Glomerular endothelial cell (primary cell): ENCODE measurements around the gene RGN. TPM values are rescaled to one million over a fixed set of nuclear protein-coding genes. Genes with fewer than 3 reads are reported as not detected.
A peak's percentile ranks its signal among the peaks of the same experiment; 100 is the strongest.
"Not testable (repeated sequence)": the region's sequence is repeated elsewhere in the genome, so short reads cannot be mapped to it uniquely, and the experiment has no call there.

ENCODE experiments used
- DNase-seq: peaks from one replicate; pipeline ENCODE4 v3.0.0-alpha.2; 2011; ENCODE audit warnings: low read depth, low spot score; ENCODE audit errors: extremely low read depth
- total RNA-seq: library from RNA; depleted of rRNA; stranded (reverse); fragments of >200 nt; gene quantifications from 2 replicates; pipeline ENCODE4 v1.2.3, GENCODE V29; 2015

The RGN gene
- 0.15 and 0.35 TPM in 2 replicates for total RNA-seq

DNA sequence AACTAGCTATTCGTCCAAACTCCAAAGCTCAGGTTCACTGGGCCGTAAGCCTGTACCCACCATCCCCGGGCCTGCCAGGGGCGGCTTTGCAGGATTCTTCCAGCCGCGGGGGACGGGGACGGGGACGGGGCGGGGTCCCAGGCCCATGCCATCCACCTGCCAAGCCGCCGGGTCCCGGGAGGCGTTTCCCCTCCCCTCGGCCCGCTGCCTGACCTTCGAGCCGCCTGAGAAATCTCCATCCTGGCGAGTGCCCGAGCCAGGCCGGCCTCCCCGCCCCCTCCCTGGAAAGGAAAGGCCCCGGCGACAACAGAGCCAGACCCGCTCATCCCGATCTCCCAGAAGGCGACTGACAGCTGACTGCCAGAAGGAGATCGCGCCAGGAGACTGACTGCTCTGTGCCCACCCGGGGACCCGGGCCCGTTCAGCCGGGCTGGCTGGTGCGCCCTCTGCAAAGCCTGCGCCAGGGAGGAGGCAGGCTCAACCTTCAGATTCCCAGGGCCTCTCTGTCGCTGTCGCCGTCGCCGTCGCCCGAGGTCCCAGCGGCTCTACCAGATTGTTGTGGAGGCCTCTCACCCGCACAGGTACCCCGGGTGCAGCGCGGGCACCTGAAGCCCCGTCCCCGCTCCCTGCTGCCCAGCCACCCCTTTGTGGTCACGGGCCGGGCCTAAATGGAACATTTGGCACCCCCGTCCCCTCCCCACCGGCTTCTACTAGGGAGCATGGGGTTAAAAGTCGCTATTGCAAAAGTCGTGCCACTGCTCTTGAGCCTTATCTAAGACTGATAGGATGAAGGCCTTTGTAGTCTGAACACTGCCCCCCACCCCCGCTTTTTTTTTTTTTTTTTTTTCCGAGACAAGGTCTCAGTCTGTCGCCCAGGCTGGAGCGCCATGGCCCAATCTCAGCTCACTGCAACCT, at the start of gene RGN:
Gene RGN, plus strand, starts transcription at position 315 of the 915 bp plus-strand sequence. CDS start 2,702 bp downstream, outside the sequence.
- no peak for DNase-seq

DNA sequence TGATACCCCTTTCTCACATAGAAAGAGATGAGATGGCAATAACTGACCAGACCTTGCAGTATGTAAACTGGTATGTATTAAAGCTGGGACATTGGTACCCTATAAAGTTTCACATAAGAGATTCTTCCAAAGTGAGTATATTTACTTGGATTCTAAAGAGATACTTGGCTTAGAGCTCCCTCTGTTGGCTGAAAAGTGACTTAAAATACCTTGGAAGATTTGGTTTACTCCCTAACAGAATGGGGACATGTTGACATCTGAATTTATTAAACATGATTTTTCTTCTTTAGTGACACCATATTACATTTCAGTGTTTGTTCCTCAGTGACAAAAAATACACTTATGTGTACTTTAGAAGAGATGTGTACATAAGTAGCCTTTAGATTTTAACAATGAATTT, 47.9 kb upstream of the RGN start:
- DNase-seq, result peak; percentile 78

DNA sequence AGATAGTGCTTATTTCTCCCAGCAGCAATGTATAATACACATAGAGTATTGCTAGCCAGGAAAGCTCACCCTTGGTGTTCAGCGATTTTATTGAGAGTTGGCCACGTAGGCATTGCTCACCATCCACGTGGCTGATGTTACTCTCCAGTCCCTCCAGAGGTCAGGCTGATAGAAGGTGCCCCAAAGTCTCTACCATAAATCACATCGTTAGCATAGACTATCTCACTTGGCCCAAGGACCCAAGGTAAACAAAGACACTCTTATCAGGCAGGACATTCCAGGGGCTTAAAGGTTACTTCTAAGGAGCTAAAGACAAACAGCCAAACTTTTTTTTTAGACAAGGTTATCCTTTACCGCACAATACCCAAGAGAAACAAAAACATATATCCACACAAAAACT, 30.3 kb upstream of the RGN start:
- DNase-seq, result peak; percentile 4

GRCh38 chrX:47059142-47059874, 18.9 kb upstream of the RGN start:
- no peak for DNase-seq

DNA sequence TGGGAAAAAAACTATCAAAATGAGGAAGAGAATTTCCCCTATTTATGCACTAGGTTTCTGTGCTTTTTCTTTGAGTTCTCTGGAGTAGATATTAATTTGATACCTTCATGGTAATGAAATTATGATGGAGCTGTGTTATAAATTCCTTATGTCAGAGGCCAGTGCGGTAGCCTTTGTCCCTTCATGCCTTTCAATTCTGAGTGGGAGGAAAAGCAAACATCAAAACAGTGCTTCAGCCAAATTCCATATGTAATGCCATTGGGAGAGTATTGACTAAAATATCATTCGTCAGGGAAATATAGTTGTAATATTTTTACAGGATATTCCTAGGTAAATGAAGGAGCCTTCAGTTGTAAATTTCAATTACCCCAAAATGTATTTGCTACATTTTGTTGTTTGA, 17.5 kb upstream of the RGN start:
- DNase-seq, result no peak

GRCh38 chrX:47061238-47061919, 16.9 kb upstream of the RGN start:
- no peak for DNase-seq

GRCh38 chrX:47063179-47063578, 15.1 kb upstream of the RGN start:
- no peak for DNase-seq

- DNase-seq, result no peak
These were observed 10.0 kb upstream of the RGN start for GRCh38 chrX:47068214-47068613.

DNA sequence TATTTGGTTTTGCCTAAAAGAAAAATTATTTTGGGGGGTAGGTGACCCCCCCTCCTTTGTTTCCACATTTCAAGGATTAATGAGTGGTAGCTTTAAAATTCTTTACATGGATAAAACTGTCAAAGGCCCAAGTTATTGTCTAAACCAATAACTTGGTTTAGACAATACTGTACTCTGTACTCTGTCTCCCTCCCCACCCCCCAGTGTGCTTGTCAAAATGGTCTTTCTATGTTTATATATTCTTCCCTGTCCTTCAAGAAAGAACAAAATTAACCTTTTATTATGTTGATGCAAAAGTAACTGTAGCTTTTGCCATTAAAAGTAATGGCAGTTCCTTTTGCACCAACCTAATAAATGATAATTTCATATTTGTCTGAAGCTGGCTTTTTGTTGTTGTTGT, 9.5 kb upstream of the RGN start:
- no peak for DNase-seq

- no peak for DNase-seq
These were observed 2.1 kb downstream of the RGN start for GRCh38 chrX:47080215-47080914.

DNA sequence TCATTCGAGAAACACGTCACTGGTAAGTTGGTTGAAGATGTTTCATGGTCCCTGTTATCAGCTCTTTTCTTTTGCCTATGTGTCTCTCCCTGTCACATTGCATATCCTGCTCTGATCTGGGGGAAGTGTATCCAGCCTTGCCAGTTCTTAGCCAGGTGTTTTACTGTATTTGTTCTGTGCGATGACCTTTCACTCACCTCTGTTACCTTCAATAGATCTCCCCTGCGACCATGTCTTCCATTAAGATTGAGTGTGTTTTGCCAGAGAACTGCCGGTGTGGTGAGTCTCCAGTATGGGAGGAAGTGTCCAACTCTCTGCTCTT, 2.6 kb downstream of the RGN start:
- no peak for DNase-seq

DNA sequence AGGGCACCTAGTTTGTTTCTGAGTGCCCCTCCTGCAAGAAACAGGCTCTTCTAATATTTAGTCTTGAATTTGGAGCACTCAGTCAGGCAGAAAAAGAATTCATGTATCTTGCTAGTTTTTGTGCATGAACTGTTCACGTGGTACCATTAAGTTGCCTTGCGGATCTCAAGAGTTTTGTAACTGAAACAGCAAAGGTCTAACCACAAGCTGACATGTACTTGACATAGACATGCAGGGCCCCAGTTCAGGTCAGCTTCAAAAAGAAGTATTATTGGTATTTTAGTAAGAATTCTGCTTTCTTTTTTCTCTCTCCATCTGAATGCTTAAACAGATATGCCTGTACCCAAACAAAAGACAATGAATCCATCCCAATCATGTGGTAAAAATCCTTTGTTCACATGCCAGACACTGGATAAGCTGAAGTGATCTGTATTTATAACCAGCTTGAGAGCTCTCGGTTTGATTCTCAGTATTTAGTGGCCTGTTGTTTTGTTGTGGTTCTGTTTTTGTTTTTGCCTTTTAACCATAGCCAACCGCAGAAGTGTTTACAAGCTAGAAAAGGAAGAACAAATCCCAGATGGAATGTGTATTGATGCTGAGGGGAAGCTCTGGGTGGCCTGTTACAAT, 13.0 kb downstream of the RGN start:
- DNase-seq, result no peak

DNA sequence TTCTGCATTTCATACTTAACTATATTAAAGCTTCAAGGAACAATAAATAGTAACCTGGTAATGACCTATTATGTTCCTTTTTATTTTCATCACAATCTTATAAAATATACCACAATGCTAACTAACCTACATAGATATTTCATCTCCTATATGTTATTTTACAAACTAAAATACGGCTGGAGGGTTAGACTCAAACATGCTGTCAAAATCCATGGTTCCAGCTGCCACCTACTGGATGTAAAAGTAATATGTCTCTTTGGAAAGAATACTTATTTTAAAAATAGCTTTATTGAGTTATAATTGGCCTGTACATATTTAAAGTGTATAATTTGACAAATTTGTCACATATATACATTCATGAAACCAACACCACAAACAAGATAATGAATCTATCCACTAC, 15.0 kb downstream of the RGN start:
- peak; percentile 4 for DNase-seq

DNA sequence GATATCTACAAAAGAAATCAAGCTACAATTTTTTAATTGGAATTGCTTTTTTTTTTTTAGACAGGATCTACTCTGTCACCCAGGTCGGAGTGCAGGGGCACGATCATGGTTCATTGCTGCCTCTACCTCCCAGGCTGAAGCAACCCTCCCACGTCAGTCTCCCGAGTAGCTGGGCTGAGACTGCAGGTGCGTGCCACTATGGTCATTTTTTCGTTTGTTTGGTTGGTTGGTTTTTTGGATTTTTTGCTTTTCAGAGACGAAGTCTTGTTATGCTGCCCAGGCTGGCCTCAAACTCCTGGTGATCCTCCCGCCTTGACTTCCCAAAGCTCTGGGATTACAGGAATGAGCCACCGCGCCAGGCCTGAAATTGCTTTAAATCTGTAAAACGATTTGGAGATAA, 15.6 kb downstream of the RGN start:
- no peak for DNase-seq

DNA sequence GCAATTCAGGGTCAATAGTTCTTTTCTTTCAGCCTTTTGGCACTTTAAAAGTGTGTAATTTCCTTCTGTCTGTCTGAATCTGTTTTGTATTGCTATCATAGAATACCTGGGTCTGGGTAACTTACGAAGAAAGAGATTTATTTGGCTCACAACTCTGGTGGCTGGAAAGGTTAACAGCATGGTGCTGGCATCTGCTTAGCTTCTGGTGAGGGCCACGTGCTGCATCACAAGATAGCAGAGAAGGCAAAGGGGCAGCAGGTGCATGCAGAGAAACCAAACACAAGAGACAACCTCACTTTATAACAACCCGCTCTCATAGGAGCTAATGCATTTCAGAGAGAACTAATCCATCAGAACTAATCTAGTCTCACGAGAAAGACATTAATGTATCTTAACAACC, 18.8 kb downstream of the RGN start:
- DNase-seq, result no peak

GRCh38 chrX:47098338-47099094, 20.3 kb downstream of the RGN start:
- no peak for DNase-seq

GRCh38 chrX:47101206-47101605, 23.0 kb downstream of the RGN start:
- no peak for DNase-seq

- not testable (repeated sequence) for DNase-seq
These were observed 32.8 kb downstream of the RGN start for GRCh38 chrX:47110936-47111615.

DNA sequence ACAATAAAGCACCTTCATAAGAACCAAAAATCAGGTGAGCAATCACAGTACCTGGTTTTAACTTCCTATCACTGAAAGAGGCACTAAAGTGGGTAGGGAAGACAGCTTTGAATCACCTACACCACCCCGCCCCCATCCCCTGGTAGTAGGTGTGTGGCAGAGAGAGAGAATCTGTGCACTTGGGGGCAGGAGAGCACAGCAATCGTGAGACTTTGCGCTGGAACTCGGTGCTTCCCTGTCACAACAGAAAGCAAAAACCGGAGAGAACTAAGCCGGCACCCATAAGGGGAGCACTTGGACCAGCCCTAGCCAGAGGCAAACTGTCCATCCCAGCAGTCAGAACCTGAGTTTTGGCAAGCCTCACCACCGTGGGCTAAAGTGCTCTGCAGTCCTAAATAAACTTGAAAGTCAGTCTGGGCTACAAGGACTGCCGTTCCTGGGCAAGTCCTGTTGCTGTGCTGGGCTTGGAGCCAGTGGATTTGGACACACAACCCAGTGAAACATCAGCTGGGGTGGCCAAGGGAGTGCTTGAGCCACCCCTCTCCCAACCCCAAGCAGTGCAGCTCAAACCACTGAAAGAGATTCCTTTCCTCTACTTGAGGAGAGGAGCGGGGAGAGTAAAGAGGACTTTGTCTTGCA, 34.2 kb downstream of the RGN start:
- no peak for DNase-seq
